NB4 (cell line): Measurements from ENCODE around the gene TPO.

Source experiments
- CTCF ChIP-seq: IDR thresholded peaks from one replicate; pipeline ENCODE4 v1.5.1; 2012; ENCODE audit warnings: low read depth, low read length
- POLR2A ChIP-seq: IDR thresholded peaks from 2 replicates; pipeline ENCODE4 v1.6.1; 2011; ENCODE audit warnings: mild to moderate bottlenecking; ENCODE audit not compliant: insufficient read length; ENCODE audit errors: extremely low read depth

- TF ChIP-seq CTCF (no peak), POLR2A (no peak)
These were observed 170.8 kb downstream of the TPO start for GRCh38 chr2:1584051-1584531.
